Fibroblast of skin of left biceps (primary cell): ENCODE data around the gene PRDM13.
"Not testable (repeated sequence)": the region's sequence is repeated elsewhere in the genome, so short reads cannot be mapped to it uniquely, and the experiment has no call there.

Experiments
- DNase-seq, 2 experiments: peaks; one replicate each; pipeline ENCODE4 v3.0.0-alpha.2; 2013; ENCODE audit warnings: low read depth in 2 of 2

Gene PRDM13

GRCh38 chr6:99629293-99629692 lies 22.7 kb downstream of the PRDM13 start:
- DNase-seq = no peak

DNA sequence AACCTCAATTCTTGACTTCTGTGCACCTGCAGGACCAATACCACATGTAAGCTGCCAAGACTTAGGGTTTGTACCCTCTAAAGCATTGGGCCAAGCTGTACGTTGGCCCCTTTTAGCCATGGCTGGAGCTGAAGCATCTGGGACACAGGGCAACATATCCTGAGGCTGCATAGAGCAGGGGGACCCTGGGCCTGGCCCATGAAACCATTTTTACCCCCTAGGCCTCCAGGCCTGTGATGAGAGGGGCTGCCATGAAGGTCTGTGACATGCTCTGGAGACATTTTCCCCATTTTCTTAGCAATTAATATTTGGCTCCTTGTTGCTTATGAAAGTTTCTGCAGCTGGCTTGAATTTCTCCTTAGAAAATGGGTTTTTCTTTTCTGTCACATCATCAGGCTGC lies 31.0 kb downstream of the PRDM13 start:
- no peak for DNase-seq

- not testable (repeated sequence) for DNase-seq
Observed at GRCh38 chr6:99638358-99638757, 31.7 kb downstream of the PRDM13 start.

- no peak for DNase-seq
Observed at GRCh38 chr6:99641270-99641669, 34.6 kb downstream of the PRDM13 start.

DNA sequence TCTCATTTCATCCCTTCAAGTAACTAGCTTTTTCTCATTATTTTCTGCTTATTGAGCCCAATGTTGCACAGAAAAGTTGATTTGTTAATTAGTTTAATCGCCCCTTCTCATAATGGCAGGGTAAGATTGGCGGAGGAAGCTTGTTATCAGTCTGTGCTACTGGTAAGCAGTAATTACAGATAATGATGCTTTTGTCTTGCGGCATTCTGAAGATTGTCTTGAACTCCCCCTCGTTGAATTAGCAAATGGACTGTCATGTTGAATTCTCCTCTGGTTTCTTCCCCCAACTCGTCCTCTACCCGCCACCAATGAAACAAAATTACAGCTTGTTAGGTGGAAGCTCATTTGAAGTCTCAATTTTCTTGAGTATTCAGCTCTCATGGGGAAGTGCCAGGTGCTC lies 39.4 kb downstream of the PRDM13 start:
- DNase-seq = no peak

- DNase-seq = not testable (repeated sequence)
Observed at GRCh38 chr6:99650091-99650571, 43.5 kb downstream of the PRDM13 start.

GRCh38 chr6:99660206-99660605 lies 53.6 kb downstream of the PRDM13 start:
- no peak for DNase-seq

GRCh38 chr6:99661870-99662269 lies 55.2 kb downstream of the PRDM13 start:
- DNase-seq = no peak

GRCh38 chr6:99662616-99663015 lies 56.0 kb downstream of the PRDM13 start:
- DNase-seq = no peak
